ENCODE measurements around the gene NLGN1. TPM values are rescaled to one million over a fixed set of nuclear protein-coding genes. Genes with fewer than 3 reads are reported as not detected.

Gene NLGN1
- polyA plus RNA-seq, 1 donor from 2014 or later, result 2.7 TPM

DNA sequence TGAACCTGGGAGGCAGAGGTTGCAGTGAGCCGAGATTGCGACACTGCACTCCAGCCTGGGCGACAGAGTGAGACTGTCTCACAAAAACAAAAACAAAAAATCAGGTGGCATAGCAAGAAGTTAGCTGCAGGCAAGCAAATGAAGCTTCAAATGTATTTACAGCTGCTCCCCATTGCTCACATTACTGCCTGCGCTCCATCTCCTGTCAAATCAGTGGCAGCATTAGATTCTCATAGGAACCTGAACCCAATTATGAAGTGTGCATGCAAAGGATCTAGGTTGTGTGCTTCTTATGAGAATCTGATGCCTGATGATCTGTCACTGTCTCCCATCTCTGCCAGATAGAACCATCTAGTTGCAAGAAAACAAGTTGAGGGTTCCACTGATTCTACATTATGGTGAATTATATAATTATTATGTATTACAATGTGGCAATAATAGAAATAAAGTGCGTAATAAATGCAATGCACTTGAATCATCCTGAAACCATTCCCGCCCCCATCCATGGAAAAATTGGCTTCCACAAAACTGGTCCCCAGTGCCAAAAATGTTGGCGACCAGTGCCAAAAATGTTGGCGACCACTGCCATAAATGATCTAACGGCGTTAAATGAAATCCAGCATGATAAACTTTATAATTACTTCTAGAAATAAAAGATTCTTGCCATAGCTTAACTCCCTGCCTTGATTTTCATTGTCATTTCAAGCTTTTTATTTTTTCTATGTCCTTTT is 844.9 kb downstream of the NLGN1 start:
- no peak overlapping the region for H3K4me3 ChIP-seq (ENCODE audit: low read length)
- no peak overlapping the region for H3K4me2 ChIP-seq (ENCODE audit: low read length)
- H3K9me3 ChIP-seq (ENCODE audit: low read length), result no peaks in the 10 kb centered on the region
- H3F3A ChIP-seq (ENCODE audit: insufficient read depth, low read length, poor library complexity, severe bottlenecking), result no peaks in the 10 kb centered on the region
- no peak overlapping the region for H3K9ac ChIP-seq (ENCODE audit: low read length)
- H3K9me2 ChIP-seq (ENCODE audit: insufficient read depth, low read length), result no peaks in the 10 kb centered on the region
- no peaks in the 10 kb centered on the region for H3K79me2 ChIP-seq (replicated peaks; ENCODE audit: insufficient read depth, low read length)
- no peaks in the 10 kb centered on the region for H4K20me1 ChIP-seq (ENCODE audit: insufficient read depth)
- TF ChIP-seq, protein P1, sequence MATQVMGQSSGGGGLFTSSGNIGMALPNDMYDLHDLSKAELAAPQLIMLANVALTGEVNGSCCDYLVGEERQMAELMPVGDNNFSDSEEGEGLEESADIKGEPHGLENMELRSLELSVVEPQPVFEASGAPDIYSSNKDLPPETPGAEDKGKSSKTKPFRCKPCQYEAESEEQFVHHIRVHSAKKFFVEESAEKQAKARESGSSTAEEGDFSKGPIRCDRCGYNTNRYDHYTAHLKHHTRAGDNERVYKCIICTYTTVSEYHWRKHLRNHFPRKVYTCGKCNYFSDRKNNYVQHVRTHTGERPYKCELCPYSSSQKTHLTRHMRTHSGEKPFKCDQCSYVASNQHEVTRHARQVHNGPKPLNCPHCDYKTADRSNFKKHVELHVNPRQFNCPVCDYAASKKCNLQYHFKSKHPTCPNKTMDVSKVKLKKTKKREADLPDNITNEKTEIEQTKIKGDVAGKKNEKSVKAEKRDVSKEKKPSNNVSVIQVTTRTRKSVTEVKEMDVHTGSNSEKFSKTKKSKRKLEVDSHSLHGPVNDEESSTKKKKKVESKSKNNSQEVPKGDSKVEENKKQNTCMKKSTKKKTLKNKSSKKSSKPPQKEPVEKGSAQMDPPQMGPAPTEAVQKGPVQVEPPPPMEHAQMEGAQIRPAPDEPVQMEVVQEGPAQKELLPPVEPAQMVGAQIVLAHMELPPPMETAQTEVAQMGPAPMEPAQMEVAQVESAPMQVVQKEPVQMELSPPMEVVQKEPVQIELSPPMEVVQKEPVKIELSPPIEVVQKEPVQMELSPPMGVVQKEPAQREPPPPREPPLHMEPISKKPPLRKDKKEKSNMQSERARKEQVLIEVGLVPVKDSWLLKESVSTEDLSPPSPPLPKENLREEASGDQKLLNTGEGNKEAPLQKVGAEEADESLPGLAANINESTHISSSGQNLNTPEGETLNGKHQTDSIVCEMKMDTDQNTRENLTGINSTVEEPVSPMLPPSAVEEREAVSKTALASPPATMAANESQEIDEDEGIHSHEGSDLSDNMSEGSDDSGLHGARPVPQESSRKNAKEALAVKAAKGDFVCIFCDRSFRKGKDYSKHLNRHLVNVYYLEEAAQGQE (IDR thresholded peaks at IDR 0.05; ENCODE audit: borderline replicate concordance), result no peak
- TF ChIP-seq EP300 (conservative IDR thresholded peaks at IDR 0.05; ENCODE audit: poor library complexity, severe bottlenecking), result no peak
- TF ChIP-seq SMC3 (conservative IDR thresholded peaks at IDR 0.05; ENCODE audit: poor library complexity), result no peak
- TF ChIP-seq, protein P2, sequence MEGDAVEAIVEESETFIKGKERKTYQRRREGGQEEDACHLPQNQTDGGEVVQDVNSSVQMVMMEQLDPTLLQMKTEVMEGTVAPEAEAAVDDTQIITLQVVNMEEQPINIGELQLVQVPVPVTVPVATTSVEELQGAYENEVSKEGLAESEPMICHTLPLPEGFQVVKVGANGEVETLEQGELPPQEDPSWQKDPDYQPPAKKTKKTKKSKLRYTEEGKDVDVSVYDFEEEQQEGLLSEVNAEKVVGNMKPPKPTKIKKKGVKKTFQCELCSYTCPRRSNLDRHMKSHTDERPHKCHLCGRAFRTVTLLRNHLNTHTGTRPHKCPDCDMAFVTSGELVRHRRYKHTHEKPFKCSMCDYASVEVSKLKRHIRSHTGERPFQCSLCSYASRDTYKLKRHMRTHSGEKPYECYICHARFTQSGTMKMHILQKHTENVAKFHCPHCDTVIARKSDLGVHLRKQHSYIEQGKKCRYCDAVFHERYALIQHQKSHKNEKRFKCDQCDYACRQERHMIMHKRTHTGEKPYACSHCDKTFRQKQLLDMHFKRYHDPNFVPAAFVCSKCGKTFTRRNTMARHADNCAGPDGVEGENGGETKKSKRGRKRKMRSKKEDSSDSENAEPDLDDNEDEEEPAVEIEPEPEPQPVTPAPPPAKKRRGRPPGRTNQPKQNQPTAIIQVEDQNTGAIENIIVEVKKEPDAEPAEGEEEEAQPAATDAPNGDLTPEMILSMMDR (IDR thresholded peaks at IDR 0.05; ENCODE audit: poor library complexity, severe bottlenecking), result no peak
- no peak for TF ChIP-seq POLR2AphosphoS5 (IDR thresholded peaks at IDR 0.05)
- no peak for TF ChIP-seq RAD21 (conservative IDR thresholded peaks at IDR 0.05)
- no peaks in the 10 kb centered on the region for H3K36me3 ChIP-seq (ENCODE audit: insufficient read depth, low read length)
- no peak overlapping the region for H2AFZ ChIP-seq (ENCODE audit: low read depth, low read length)
- H3K27me3 ChIP-seq (ENCODE audit: insufficient read depth, low read depth, low read length), result no peaks in the 10 kb centered on the region
- no peak overlapping the region for H3K27ac ChIP-seq (ENCODE audit: low read length)

- H2AFZ ChIP-seq (ENCODE audit: low read depth, low read length), result no peak overlapping the region
Measured at GRCh38 chr3:174243171-174243570, 845.6 kb downstream of the NLGN1 start.

More at GRCh38 chr3:174243171-174243570, 845.6 kb downstream of the NLGN1 start:
- Histone ChIP-seq H3K27ac (ENCODE audit: low read length) (no peak overlapping the region), H4K20me1 (ENCODE audit: insufficient read depth) (no peaks in the 10 kb centered on the region), H3K9me3 (ENCODE audit: low read length) (no peaks in the 10 kb centered on the region), H3K27me3 (ENCODE audit: insufficient read depth, low read depth, low read length) (no peaks in the 10 kb centered on the region), H3K9ac (ENCODE audit: low read length) (no peak overlapping the region), H3K4me3 (ENCODE audit: low read length) (no peak overlapping the region), H3K36me3 (ENCODE audit: insufficient read depth, low read length) (no peaks in the 10 kb centered on the region), H3F3A (ENCODE audit: insufficient read depth, low read length, poor library complexity, severe bottlenecking) (no peaks in the 10 kb centered on the region), H3K4me2 (ENCODE audit: low read length) (no peak overlapping the region), H3K79me2 (replicated peaks; ENCODE audit: insufficient read depth, low read length) (no peaks in the 10 kb centered on the region), H3K9me2 (ENCODE audit: insufficient read depth, low read length) (no peaks in the 10 kb centered on the region)
- TF ChIP-seq, protein P2 (IDR thresholded peaks at IDR 0.05; ENCODE audit: poor library complexity, severe bottlenecking), result no peak
- TF ChIP-seq EZH2 (IDR thresholded peaks at IDR 0.05; ENCODE audit: borderline replicate concordance, insufficient read depth, low read length, poor library complexity, severe bottlenecking), result no peak
- peak; percentile 27 for TF ChIP-seq POLR2AphosphoS5 (IDR thresholded peaks at IDR 0.05)
- no peak for TF ChIP-seq EP300 (conservative IDR thresholded peaks at IDR 0.05; ENCODE audit: poor library complexity, severe bottlenecking)
- TF ChIP-seq RAD21 (conservative IDR thresholded peaks at IDR 0.05), result no peak
- no peak for TF ChIP-seq SMC3 (conservative IDR thresholded peaks at IDR 0.05; ENCODE audit: poor library complexity)
- TF ChIP-seq, protein P1 (IDR thresholded peaks at IDR 0.05; ENCODE audit: borderline replicate concordance), result no peak

Data from neural cell (in vitro differentiated cells).